Tongue (tissue), 3 donors: ENCODE results near the gene GPR107. TPM values are rescaled to one million over a fixed set of nuclear protein-coding genes. Genes with fewer than 3 reads are reported as not detected.
A peak's percentile ranks its signal among the peaks of the same experiment; 100 is the strongest.

Experiments
- DNase-seq: peaks from one replicate; pipeline ENCODE4 v3.0.0-alpha.2; 2015
- small RNA-seq: library from RNA; depleted of rRNA; stranded (forward); fragments of <200 nt; gene quantifications from one replicate; pipeline ENCODE3, GENCODE V24; 2014; ENCODE audit warnings: low replicate concordance
- total RNA-seq: library from RNA; depleted of rRNA; stranded (reverse); fragments of >200 nt; gene quantifications from one replicate; pipeline ENCODE4 v1.2.3, GENCODE V29; 2014

The GPR107 gene
- total RNA-seq, 1 donor from 2014 or later = 30.0 TPM

- peak; percentile 70 for DNase-seq
These were observed 131.9 kb downstream of the GPR107 start for GRCh38 chr9:130185490-130186031.

DNA sequence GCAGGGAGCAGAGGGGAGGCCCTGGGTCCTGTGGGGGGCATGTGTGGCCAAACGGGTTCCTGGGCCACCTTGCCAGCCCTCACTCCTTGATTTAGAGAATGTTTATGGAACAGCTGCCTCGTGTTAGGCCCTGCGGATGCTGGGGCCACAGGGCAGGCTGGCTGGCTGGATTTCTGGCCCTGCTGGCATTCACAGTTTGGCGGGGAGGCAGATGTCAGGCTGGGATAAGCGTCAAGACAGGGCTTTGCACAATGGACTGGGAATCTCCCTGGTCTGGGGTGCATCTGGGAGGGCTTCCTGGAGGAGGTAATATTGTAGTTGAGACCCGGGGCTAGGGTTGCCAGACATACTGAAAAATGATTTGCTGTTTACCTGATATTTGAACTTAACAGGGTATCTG is 132.3 kb downstream of the GPR107 start:
- peak; percentile 36 for DNase-seq

DNA sequence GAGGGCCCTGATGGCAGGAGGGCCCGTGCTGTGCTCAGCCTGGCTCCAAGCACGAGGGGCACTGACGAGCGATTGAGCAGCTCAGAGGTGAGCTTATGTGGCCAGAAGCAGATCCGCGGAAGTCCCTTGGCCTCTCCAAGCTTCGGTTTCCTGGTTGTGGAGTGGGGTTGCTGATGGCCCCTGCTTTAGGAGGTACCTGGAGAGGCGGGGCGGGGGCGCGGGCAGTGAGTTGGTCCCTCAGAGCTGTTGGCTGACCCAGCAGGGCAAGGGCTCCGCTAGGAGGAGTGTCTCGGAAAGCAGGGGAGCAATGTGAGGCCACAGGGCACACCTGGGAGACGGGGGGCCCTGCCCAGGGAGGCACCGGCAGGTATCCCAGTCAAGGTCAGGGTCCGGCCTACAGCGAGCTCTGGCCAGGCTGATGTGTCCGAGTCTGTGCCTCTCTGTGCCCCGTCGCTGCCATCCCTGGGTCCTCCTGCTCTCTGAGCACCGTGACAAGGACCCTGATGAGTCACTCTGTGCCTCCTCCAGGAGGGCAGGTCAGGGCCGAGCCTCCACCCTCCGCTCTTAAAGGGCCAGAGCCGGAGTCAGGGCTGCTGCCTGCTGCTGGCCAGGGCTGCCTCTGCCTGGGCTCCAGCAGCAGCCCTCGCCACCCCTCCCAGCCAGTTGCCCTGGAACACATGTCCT is 133.3 kb downstream of the GPR107 start:
- peak; percentile 35 for DNase-seq

DNA sequence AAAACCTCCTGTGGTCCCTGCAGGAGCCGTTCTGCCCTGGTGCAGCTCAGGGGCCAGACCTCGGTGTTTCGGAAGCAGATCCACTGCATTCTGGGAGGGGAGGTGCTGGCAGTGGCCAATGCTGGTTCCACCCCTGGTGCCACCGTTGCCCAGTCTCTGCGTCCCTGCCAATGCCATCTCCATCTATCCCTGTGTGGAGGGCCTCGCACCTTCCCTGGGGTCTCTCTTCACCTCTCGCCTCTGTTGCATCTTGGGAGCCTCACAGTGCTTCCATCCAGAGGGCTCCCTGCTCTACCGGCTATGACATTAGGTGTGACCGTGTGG is 133.8 kb downstream of the GPR107 start:
- DNase-seq = no peak

DNA sequence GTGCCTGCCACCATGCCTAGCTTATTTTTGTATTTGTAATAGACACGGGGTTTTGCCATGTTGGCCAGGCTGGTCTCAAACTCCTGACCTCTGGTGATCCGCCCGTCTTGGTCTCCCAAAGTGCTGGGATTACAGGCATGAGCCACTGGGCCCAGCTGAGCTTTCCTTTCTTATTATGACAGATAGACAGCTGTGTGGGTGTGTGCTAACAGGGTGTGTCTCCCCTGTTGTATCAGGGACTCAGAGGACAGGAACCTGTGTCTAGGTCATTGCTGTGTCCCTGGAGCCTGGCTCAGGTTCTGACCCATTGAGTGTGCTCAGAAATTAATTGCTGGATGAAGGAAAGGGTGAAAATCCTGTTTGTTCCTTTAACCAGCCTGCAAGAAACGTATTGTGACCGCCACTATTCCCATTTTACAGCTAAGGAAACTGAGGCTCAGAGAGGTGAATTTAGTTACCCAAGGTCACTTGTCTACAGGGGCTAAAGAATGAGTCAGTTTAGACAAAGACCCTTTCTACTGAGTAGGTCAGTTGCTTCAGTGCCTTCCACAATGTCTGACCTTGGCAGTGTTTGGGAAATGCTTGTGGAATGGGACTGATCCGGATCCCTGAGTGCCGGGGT is 135.3 kb downstream of the GPR107 start:
- DNase-seq = peak; percentile 19

Small RNAs within 50 kb of the gene (small RNA-seq; reads per million reads assigned to genes)
- not detected for gene RF00019

Other genes starting within 250 kb of the GPR107 start
- 26.3 TPM for gene TOR1A, start 229.8 kb upstream of the GPR107 start, total RNA-seq
- gene C9orf78, start 218.6 kb upstream of the GPR107 start, total RNA-seq = 37.2 TPM
- 11.8 TPM for gene USP20, start 218.4 kb upstream of the GPR107 start, total RNA-seq
- 38.2 TPM for gene FNBP1, start 10.7 kb upstream of the GPR107 start, total RNA-seq
- gene NCS1, start 118.5 kb downstream of the GPR107 start, total RNA-seq = 20.2 TPM
- gene HMCN2, start 211.9 kb downstream of the GPR107 start, total RNA-seq = 30.9 TPM